Motor neuron (in vitro differentiated cells): ENCODE data around the gene MATN4. TPM values are rescaled to one million over a fixed set of nuclear protein-coding genes. Genes with fewer than 3 reads are reported as not detected.
A peak's percentile ranks its signal among the peaks of the same experiment; 100 is the strongest.

Experiments
- ATAC-seq, 8 experiments: fragments of 200-7000 bp; cut with Tn5 transposase; replicated peaks in 6 of 8; 2 replicates each; pipeline ENCODE4 v1.8.0; 2021; ENCODE audit warnings: mild to moderate bottlenecking in 8 of 8, moderate library complexity in 8 of 8
- H3K27ac ChIP-seq, 2 donors: fragments of 250-450 bp; sonication (Bioruptor Pico); 2 replicates each; pipeline ENCODE4 v1.9.0; 2021; ENCODE audit warnings: antibody characterized with exemption in 2 of 2, mild to moderate bottlenecking in 2 of 2, moderate library complexity in 1 of 2
- H3K4me1 ChIP-seq, 2 donors: fragments of 250-450 bp; sonication (Bioruptor Pico); replicated peaks in 1 of 2; 2 replicates each; pipeline ENCODE4 v1.6.1; 2021; ENCODE audit warnings: antibody characterized with exemption in 2 of 2, mild to moderate bottlenecking in 2 of 2, moderate library complexity in 1 of 2
- H3K4me3 ChIP-seq, 5 donors: fragments of 250-450 bp; sonication (Bioruptor Pico); 2 replicates each; pipeline ENCODE4 v1.9.0; 2021; ENCODE audit warnings: antibody characterized with exemption in 5 of 5, mild to moderate bottlenecking in 5 of 5, moderate library complexity in 4 of 5
- WGBS, 10 experiments: fragments of 450-650 bp; shearing (Covaris generic); methylation state at CpG; one replicate each; pipeline ENCODE4 v1.0.0; 2022; 5-methylcytosine and 5-hydroxymethylcytosine counted together
- in situ Hi-C, 9 experiments: fragments of 400-800 bp; cut with MboI; loops; one replicate each; pipeline ENCODE4 v1.15.0; 2021; ENCODE audit warnings: low sequenced_read_pairs in 9 of 9, low pct_unique_long_range_greater_than_20kb in 2 of 9; ENCODE audit not compliant: unreplicated experiment in 9 of 9
- total RNA-seq, 8 experiments: library from RNA; unstranded; fragments of 300-600 nt; gene quantifications; 2 replicates each; pipeline versions ENCODE4 v1.2.3 to v1.2.4, GENCODE V29; 2022

The MATN4 gene
- total RNA-seq, 8 experiments from 2014 or later, result 0.08 to 0.31 (median 0.20) TPM; not detected in 4

DNA sequence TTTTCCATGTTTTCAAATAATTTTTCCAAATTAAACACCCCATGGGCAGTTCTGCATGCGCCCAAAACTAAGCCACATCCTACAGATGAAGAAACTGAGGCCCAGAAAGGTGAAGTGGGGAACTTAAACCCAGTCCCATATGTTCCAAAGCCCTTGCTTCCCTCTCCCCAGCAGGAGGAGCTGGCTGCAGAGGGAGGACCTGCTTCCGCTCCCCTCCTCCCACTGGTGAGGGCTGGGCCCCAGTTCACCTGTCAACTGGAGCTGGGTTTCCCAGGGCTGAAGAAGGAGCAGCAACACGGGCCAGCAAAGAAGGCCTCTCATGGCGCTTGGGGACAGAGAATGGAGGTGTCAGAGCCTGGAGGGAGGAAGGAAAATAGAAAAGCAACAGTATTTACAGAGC, 2.8 kb downstream of the MATN4 start:
- in situ Hi-C loops, result loop anchor here in 4 of 9 experiments (10.0 to 25.0 kb wide), 3 partner anchors 132 to 457 kb away; partner anchors contain the start of gene KCNS1 (in 1 of the 4)
- 40 to 100% (median 71%) methylated on average over 1 to 4 of the region's 4 CpGs; no CpG with 5 or more reads in 2 of the 10 experiments for WGBS, 10 experiments
- Histone ChIP-seq H3K4me3 (no peak overlapping the region), H3K4me1 (no peaks in the 10 kb centered on the region), H3K27ac (no peak overlapping the region)
- ATAC-seq, result no peak

DNA sequence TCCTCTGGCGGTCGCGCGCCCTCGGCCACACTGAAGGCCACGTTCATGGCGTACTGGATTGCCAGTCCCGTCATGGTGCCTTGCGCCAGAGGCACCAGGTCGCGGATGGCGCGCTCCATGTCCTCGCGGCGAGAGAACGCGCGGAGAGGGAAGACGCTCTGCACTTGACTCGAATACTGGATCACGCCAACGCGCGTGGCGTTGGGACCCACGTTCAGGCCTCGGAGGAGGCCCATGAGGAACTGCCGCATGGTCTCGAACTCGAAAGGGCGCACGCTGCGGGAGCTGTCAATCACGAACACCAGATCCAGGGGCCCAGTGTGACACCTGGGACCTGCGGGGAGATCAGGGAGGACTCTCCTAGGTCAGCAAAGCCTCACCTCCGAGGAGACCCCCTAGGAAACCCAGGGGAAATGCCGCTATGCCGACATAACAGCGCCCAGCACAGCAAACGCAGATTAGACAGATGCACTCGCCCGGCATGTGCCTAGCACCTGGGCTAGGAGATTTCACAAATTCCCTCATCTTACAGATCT, 3.6 kb downstream of the MATN4 start:
- 91 to 100% (median 95%) methylated on average over 1 to 23 of the region's 43 CpGs; no CpG with 5 or more reads in 4 of the 10 experiments for WGBS, 10 experiments
- H3K4me1 ChIP-seq, result no peaks in the 10 kb centered on the region
- no peak overlapping the region for H3K4me3 ChIP-seq
- ATAC-seq, result no peak
- H3K27ac ChIP-seq, result no peak overlapping the region
- in situ Hi-C loops, result loop anchor here in 4 of 9 experiments (10.0 to 25.0 kb wide), 3 partner anchors 133 to 458 kb away; partner anchors contain the start of gene KCNS1 (in 1 of the 4)

DNA sequence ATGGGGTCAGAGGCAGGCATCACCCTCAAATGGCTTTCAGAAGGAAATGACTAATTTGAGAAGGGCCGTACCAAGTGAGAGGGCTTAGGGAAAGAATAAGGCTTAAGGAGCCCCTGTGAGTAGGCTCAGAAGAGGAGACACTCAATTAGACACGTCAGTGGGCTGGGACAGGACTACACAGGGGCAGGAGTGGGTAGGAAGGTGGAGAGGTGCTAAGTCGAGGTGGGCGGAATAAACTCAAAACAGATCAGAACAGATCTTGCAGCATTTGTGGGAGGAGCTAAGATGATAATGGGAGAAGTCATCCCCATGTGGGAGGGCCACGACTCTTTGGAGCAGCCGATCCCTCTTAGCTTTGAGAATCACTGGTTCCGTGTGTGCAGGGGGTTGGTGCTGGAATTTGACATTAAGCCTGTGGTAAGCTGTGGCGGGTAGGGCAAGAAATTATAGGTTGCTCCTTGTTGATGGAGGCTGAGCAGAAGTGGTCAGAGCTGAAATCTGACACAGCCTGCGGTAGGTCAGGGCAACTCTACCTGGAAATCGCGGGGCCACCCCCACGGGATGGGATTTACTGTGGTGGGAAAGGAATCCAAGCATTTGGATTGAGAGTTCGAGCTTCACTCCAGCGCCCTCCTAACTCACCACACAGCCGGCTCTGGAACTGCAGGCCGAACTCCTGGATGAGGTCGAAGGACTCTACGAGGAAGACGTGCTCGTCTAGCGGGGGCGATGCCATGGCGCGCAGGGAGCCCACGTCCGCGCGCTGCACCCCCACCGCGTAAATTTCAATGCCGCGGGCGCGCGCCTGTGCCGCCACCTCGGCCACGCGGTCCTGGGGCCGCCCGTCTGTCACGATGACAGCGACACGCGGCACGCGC, 4.3 kb downstream of the MATN4 start:
- no peak overlapping the region for H3K4me3 ChIP-seq
- 44 to 100% (median 85%) methylated on average over 1 to 24 of the region's 47 CpGs; no CpG with 5 or more reads in 1 of the 10 experiments for WGBS, 10 experiments
- in situ Hi-C loops, result loop anchor here in 4 of 9 experiments (10.0 to 25.0 kb wide), 3 partner anchors 133 to 458 kb away; partner anchors contain the start of gene KCNS1 (in 1 of the 4)
- H3K27ac ChIP-seq, result no peak overlapping the region
- H3K4me1 ChIP-seq, result no peaks in the 10 kb centered on the region
- ATAC-seq, result no peak

DNA sequence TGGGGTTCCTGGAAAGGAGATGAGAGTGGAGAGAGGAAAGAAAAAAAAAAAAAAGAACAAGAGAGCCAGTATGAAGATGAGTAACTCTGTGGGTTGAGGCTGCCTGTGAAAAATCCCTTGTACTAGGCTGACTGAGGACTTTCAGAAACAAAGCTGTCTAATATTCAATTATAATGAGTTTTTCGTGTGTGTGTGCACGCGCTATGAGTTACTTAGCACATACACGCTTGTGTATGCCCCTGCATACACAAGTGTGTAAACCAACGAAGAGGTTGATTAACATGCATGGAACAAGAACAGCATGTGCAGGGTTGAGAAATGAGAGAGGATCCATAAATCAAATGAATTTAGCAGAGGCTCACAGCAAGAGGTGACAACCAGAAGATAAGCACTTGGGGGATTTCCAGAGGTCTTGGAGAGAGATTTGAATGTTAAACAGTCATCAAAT, 6.3 kb downstream of the MATN4 start:
- in situ Hi-C loops, result loop anchor here in 4 of 9 experiments (10.0 to 25.0 kb wide), 3 partner anchors 135 to 460 kb away; partner anchors contain the start of gene KCNS1 (in 1 of the 4)
- ATAC-seq, result peak in 1 of 8 experiments; percentile 39
- Histone ChIP-seq H3K4me1 (no peaks in the 10 kb centered on the region), H3K4me3 (no peak overlapping the region), H3K27ac (no peak overlapping the region)
- 54 to 91% (median 82%) methylated on average over 1 to 5 of the region's 5 CpGs; no CpG with 5 or more reads in 1 of the 10 experiments for WGBS, 10 experiments

DNA sequence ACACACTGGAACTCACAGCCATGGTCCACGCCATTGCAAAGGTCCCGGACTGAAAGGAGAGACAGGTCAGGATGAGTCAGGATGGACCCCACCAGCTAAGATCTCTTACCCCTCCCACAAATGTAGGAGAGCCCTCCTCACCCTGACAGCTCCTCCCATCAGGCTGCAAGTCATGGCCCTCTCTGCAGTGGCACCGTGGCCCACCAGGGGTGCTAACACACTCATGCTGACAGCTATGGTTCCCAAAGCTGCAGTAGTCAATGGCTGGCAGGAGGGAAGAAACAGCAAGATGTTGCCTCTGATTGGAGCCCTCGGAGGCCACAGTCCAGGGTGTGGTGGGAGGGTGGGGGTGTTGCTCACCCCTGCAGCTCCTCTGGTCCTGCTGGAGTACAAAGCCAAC, 7.1 kb downstream of the MATN4 start:
- Histone ChIP-seq H3K27ac (no peak overlapping the region), H3K4me1 (no peaks in the 10 kb centered on the region), H3K4me3 (no peak overlapping the region)
- in situ Hi-C loops, result loop anchor here in 4 of 9 experiments (10.0 to 25.0 kb wide), 3 partner anchors 136 to 461 kb away; partner anchors contain the start of gene KCNS1 (in 1 of the 4)
- peak; percentile 43 to 98 (median 66) for ATAC-seq
- WGBS, 10 experiments, result 0 to 40% methylated on average over 1 of the region's 4 CpGs; no CpG with 5 or more reads in 8 of the 10 experiments

DNA sequence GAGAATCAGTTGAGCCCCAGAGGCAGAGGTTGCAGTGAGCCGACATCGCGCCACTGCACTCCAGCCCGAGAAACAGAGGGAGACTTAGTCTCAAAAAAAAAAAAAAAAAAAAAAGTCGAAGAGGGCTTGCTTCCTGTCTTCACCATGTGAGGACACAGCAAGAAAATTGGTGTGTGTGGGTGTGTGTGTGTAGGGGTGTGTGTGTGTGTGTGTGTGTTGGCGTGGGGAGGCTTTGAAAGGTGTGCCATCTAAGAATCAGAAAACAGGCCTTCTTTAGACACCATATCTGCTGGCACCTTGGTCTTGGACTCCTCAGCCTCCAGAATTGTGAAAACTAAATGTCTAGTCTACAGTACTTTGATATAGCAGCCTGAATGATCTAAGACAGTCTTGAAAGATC, 8.3 kb downstream of the MATN4 start:
- in situ Hi-C loops, result loop anchor here in 7 of 9 experiments (10.0 to 25.0 kb wide), 6 partner anchors 138 to 463 kb away; partner anchors contain the start of genes KCNS1 (in 2 of the 7), WFDC12 (in 1 of the 7) and WFDC5 (in 1 of the 7)
- Histone ChIP-seq H3K4me1 (no peaks in the 10 kb centered on the region), H3K27ac (no peak overlapping the region), H3K4me3 (no peak overlapping the region)
- WGBS, 10 experiments, result 60 to 100% (median 80%) methylated on average over 1 to 5 of the region's 6 CpGs; no CpG with 5 or more reads in 5 of the 10 experiments
- no peak for ATAC-seq

DNA sequence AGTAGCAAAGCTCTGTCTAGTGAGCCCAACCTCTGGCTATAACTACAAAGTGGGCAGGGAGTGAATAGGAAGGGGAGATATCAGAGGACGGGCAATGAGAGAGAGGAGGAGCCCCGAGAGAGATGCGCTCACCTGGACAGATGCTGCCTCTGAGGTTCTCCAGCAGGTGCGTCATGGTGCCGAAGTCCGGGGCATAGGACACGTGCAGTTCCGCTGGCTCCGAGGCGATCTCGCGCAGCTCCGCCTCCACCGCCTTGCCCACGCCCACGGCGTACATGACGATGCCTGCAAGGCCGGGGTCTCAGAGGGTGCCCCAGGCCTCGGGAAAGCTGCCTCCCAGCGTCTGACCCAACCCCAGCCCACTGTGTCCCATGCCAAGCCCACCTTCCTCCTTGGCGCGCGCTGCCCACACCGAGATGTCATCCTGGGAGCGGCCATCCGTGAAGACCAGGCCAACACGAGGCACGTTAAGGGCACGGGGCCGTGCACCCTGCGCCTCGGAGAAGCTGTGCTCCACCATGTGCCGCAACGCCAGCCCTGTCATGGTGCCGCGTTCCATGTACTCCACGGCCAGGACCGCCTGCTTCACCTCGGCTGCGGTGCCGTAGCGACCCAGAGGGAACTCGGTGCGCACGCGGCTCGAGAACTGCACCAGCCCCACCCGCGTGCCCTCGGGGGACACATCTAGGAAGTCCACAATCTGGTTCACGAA, 10.2 kb downstream of the MATN4 start:
- H3K4me1 ChIP-seq, result no peaks in the 10 kb centered on the region
- ATAC-seq, result no peak
- no peak overlapping the region for H3K4me3 ChIP-seq
- in situ Hi-C loops, result loop anchor here in 6 of 9 experiments (25.0 kb wide), 3 partner anchors 161 to 261 kb away; partner anchors contain the start of genes KCNS1 (in 1 of the 6), WFDC12 (in 1 of the 6) and WFDC5 (in 1 of the 6)
- H3K27ac ChIP-seq, result no peak overlapping the region
- WGBS, 10 experiments, result 80 to 98% (median 90%) methylated on average over 1 to 8 of the region's 52 CpGs; no CpG with 5 or more reads in 5 of the 10 experiments

DNA sequence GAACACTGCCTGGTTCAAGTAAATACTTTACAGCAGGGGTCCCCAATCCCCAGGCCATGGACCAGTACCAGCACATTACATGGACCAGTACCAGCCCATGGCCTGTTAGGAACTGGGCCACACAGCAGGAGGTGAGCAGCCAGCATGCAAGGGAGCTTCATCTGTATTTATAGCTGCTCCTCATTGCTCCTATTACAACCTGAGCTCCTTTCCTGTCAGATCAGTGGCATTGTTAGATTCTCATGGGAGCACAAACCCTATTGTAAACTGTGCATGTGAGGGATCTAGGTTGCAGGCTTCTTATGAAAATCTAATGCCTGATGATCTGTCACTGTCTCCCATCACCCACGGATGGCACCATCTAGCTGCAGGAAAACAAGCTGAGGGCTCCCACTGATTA, 13.4 kb downstream of the MATN4 start:
- in situ Hi-C loops, result loop anchor here in 6 of 9 experiments (25.0 kb wide), 3 partner anchors 157 to 257 kb away; partner anchors contain the start of genes KCNS1 (in 1 of the 6), WFDC12 (in 1 of the 6) and WFDC5 (in 1 of the 6)
- peaks cover 0 to 3% of the 10 kb centered on the region in 2 donors for H3K4me1 ChIP-seq
- no peak overlapping the region for H3K27ac ChIP-seq
- no peak for ATAC-seq
- H3K4me3 ChIP-seq, result no peak overlapping the region
- 100% methylated on average over 1 of the region's 1 CpG; no CpG with 5 or more reads in 7 of the 10 experiments for WGBS, 10 experiments

DNA sequence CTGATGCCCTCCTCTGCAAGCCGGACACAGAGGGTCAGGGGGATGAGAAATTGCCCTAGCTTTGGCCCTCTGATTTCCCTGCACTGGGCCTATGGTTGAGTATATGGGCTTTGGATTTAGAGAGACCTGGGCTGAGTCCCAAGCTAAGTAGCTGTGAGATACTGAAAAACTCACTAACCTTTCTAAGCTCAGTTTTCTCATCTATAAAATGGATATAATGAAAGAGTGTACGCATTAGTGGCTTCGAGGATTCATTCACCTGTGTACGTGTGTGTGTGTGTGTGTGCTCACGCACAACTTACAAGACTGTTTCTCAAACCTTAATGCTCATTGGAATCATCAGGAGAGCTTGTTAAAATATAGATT, 14.1 kb downstream of the MATN4 start:
- 45 to 94% (median 92%) methylated on average over 2 to 5 of the region's 5 CpGs; no CpG with 5 or more reads in 5 of the 10 experiments for WGBS, 10 experiments
- H3K4me3 ChIP-seq, result peak overlapping the region in 4 of 5 donors; percentile 32 to 50 (median 38)
- in situ Hi-C loops, result loop anchor here in 6 of 9 experiments (25.0 kb wide), 3 partner anchors 157 to 257 kb away; partner anchors contain the start of genes KCNS1 (in 1 of the 6), WFDC12 (in 1 of the 6) and WFDC5 (in 1 of the 6)
- no peak for ATAC-seq
- peaks cover 0 to 3% of the 10 kb centered on the region in 2 donors for H3K4me1 ChIP-seq
- H3K27ac ChIP-seq, result no peak overlapping the region

DNA sequence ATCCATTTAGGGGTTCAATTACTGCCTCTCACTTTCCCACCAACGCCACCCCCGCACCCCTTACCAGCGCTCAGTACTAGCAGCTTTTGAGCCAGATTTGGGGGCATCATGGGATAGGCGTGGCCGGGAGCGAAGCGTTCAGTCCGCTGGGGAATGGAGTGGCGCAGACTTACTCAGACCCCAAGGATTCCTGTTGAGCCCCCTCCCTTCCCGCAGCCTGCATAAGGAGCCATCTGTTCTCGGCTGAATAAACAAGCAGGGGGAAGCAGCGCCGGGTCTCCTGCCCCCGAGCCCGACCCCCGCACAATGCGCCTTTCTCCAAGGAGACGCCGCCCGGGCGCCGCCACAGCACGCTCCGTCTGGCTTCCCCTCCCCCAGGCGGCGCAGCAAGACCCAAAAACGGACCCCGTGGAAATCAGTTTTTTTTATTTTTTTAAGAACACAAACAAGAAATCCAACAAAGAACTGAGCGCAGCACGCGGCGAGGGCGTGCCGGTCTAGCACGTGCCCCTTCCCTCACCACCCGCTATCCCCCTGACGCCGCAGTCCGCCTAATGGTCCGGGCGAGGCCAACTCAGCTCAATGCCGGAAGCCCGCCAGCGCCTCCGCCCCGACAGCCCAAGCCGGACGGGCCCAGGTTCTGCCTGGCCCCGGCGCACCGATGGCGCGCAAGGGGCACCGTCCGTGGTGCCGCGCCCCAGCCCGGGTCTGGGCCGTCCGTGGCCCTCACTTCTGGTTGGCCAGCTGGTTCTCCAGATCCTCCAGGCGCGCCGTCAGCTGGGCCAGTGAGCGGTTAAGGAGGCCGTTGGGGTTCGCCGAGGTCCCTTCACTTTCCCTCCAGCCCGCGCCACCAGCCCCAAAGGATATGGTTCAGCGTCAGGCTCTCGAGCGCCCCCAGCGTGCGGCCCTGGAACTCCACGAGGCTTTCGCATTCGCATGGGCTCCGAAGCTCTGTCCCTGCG, 14.8 kb downstream of the MATN4 start:
- in situ Hi-C loops, result loop anchor here in 6 of 9 experiments (25.0 kb wide), 3 partner anchors 156 to 256 kb away; partner anchors contain the start of genes KCNS1 (in 1 of the 6), WFDC12 (in 1 of the 6) and WFDC5 (in 1 of the 6)
- Histone ChIP-seq H3K27ac (peak overlapping the region; percentile 34 to 52), H3K4me3 (peak overlapping the region; percentile 32 to 50 (median 44)), H3K4me1 (peaks cover 0 to 3% of the 10 kb centered on the region in 2 donors)
- ATAC-seq, result peak; percentile 84 to 90 (median 88)
- WGBS, 10 experiments, result 0 to 13% (median 4%) methylated on average over 2 to 15 of the region's 79 CpGs; no CpG with 5 or more reads in 5 of the 10 experiments

DNA sequence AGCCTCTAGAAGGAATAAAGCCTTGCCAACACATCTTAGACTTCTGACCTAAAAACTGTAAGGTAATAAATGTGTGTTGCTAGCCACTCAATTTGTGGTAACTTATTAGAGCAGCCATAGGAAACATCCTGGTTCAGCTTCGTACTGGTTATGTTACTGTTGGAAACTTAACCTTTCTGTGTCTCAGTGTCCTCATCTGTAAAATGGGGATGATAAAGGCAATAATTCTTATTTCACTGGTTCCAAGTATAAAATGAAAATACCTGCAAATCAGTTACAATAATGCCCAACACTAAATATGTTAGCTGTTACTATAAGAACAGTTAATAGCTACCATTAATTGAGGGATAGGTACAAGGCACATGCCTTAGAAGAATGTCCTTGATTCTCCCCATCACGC, 15.8 kb downstream of the MATN4 start:
- Histone ChIP-seq H3K27ac (no peak overlapping the region), H3K4me1 (peaks cover 0 to 3% of the 10 kb centered on the region in 2 donors), H3K4me3 (no peak overlapping the region)
- ATAC-seq, result no peak
- in situ Hi-C loops, result loop anchor here in 6 of 9 experiments (25.0 kb wide), 3 partner anchors 155 to 255 kb away; partner anchors contain the start of genes KCNS1 (in 1 of the 6), WFDC12 (in 1 of the 6) and WFDC5 (in 1 of the 6)
- WGBS, 10 experiments, result 85 to 100% (median 100%) methylated on average over 1 to 2 of the region's 2 CpGs; no CpG with 5 or more reads in 3 of the 10 experiments
